NCI-H69 (cell line): ENCODE results near the gene CYS1.
"Not testable (repeated sequence)": the region's sequence is repeated elsewhere in the genome, so short reads cannot be mapped to it uniquely, and the experiment has no call there.

Source experiments
- DNase-seq: peaks from one replicate; lab custom pipeline; 2025; lab: John Stamatoyannopoulos, UW

CYS1 gene

GRCh38 chr2:10091889-10092244 is 11.7 kb upstream of the CYS1 start:
- not testable (repeated sequence) for DNase-seq

- DNase-seq: no peak
Measured at GRCh38 chr2:10091182-10091888, 11.1 kb upstream of the CYS1 start.

GRCh38 chr2:10089565-10090190 is 9.5 kb upstream of the CYS1 start:
- no peak for DNase-seq

GRCh38 chr2:10087360-10087759 is 7.1 kb upstream of the CYS1 start:
- peak; percentile 57 for DNase-seq

- DNase-seq: peak; percentile 33
Measured at GRCh38 chr2:10086950-10087349, 6.7 kb upstream of the CYS1 start.

GRCh38 chr2:10085668-10086059 is 5.5 kb upstream of the CYS1 start:
- no peak for DNase-seq

- DNase-seq: no peak
Measured at GRCh38 chr2:10085043-10085667, 4.9 kb upstream of the CYS1 start.

- DNase-seq: peak; percentile 14
Measured at GRCh38 chr2:10084223-10084865, 4.1 kb upstream of the CYS1 start.

- peak; percentile 61 for DNase-seq
Measured at GRCh38 chr2:10083692-10084211, 3.5 kb upstream of the CYS1 start.

GRCh38 chr2:10083046-10083445 is 2.8 kb upstream of the CYS1 start:
- DNase-seq: no peak

- no peak for DNase-seq
Measured at GRCh38 chr2:10080536-10081304, 509 bp upstream of the CYS1 start.

- peak; percentile 60 for DNase-seq
Measured at GRCh38 chr2:10079266-10079869, 843 bp downstream of the CYS1 start.

GRCh38 chr2:10078704-10079265 is 1.4 kb downstream of the CYS1 start:
- DNase-seq: no peak

GRCh38 chr2:10078001-10078400 is 2.2 kb downstream of the CYS1 start:
- DNase-seq: no peak

- no peak for DNase-seq
Measured at GRCh38 chr2:10076988-10077527, 3.2 kb downstream of the CYS1 start.

- DNase-seq: no peak
Measured at GRCh38 chr2:10076511-10076910, 3.7 kb downstream of the CYS1 start.

- no peak for DNase-seq
Measured at GRCh38 chr2:10075571-10076209, 4.5 kb downstream of the CYS1 start.

GRCh38 chr2:10075101-10075500 is 5.1 kb downstream of the CYS1 start:
- no peak for DNase-seq

- DNase-seq: peak; percentile 22
Measured at GRCh38 chr2:10073706-10074105, 6.5 kb downstream of the CYS1 start.
